HK-2 (cell line): ENCODE results near the gene IER3.
A peak's percentile ranks its signal among the peaks of the same experiment; 100 is the strongest.
"Not testable (repeated sequence)": the region's sequence is repeated elsewhere in the genome, so short reads cannot be mapped to it uniquely, and the experiment has no call there.

Experiments used
- DNase-seq: peaks from one replicate; pipeline ENCODE4 v3.0.0-alpha.2; 2018; ENCODE audit not compliant: unreplicated experiment

The IER3 gene

GRCh38 chr6:30723843-30724741, 20.3 kb downstream of the IER3 start:
- not testable (repeated sequence) for DNase-seq

DNA sequence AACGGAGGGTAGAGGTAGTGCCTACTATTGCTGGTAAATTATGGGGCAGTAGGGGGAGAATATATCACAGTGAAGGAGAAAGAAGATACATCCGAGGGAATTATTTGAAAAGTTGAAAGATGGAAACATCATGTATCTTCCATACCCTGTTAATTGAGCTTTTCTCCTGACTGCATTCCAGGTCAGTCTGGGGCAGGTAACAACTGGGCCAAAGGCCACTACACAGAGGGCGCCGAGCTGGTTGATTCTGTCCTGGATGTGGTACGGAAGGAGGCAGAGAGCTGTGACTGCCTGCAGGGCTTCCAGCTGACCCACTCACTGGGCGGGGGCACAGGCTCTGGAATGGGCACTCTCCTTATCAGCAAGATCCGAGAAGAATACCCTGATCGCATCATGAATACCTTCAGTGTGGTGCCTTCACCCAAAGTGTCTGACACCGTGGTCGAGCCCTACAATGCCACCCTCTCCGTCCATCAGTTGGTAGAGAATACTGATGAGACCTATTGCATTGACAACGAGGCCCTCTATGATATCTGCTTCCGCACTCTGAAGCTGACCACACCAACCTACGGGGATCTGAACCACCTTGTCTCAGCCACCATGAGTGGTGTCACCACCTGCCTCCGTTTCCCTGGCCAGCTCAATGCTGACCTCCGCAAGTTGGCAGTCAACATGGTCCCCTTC, 21.0 kb downstream of the IER3 start:
- DNase-seq: not testable (repeated sequence)

DNA sequence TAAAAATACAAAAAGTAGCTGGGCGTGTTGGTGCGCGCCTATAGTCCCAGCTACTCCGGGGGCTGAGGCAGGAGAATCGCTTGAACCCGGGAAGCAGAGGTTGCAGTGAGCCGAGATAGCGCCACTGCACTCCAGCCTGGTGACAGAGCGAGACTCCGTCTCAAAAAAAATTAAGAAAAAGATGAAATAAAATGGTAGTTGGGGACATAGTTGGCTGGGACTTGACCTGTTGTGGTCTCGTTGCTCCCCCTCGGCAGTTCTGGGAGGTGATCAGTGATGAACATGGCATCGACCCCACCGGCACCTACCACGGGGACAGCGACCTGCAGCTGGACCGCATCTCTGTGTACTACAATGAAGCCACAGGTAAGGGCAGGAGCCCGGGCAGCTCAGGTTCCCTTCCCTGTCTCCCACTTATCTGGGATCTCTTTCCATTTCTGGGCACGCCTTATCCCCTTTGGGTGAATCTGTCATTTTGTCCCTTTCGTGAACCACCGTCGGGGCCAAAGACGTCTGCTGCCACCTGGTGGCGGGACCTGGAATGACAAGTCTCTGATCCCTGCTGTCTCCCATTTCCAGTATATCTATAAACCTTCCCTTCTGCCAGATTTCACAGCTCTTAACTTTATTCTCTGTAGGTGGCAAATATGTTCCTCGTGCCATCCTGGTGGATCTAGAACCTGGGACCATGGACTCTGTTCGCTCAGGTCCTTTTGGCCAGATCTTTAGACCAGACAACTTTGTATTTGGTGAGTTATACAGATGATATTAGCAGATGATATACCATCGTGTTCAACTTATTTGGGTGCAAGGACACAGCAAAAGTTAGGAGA, 21.9 kb downstream of the IER3 start:
- peak; percentile 84 for DNase-seq

DNA sequence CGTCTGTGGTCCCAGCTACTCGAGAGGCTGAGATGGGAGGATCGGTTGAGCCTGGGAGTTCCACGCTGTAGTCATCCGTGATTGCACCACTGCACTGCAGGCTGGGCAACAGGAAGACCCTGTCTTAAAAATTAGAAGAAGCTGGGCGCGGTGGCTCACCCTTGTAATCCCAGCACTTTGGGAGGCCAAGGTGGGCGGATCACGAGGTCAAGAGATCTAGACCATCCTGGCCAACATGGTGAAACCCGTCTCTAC, 22.4 kb downstream of the IER3 start:
- not testable (repeated sequence) for DNase-seq

GRCh38 chr6:30721198-30722024, 22.9 kb downstream of the IER3 start:
- DNase-seq: peak; percentile 90

- DNase-seq: peak; percentile 61
Observed at GRCh38 chr6:30720738-30721197, 23.6 kb downstream of the IER3 start.

- DNase-seq: peak; percentile 97
Observed at GRCh38 chr6:30719791-30720737, 24.3 kb downstream of the IER3 start, which contains the start of gene TUBB. TUBB (plus strand) TSS chr6:30720352; CDS start chr6:30720507, 155 bp downstream.

- no peak for DNase-seq
Observed at GRCh38 chr6:30719356-30719755, 25.0 kb downstream of the IER3 start.

DNA sequence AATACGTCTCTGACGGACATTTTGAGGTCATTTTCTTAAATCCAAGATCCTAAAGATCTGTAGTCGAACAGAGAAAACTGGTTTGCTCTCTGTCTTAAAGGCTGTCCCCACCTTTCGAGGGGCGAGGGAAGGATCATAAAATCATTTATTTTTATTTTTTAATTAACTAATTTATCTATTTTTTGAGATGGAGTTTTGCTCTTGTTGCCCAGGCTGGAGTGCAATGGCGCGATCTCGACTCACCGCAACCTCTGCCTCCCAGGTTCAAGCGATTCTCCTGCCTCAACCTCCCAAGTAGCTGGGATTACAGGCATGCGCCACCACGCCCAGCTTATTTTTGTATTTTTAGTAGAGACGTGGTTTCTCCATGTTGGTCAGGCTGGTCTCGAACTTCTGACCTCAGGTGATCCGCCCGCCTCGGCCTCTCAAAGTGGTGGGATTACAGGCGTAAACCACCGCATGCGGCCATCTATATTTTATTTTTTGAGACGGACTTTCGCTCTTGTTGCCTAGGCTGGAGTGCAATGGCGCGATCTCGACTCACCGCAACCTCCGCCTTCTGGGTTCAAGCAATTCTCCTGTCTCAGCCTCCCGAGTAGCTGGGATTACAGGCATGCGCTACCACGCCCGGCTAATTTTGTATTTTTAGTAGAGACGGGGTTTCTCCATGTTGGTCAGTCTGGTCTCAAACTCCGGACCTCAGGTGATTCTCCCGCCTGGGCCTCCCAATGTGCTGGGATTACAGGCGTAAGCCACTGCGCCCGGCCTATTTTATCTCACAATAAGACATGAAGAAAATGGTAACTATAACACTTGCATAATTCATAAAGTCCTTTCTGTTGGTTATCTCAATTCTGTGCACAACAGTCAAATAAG, 26.3 kb downstream of the IER3 start:
- not testable (repeated sequence) for DNase-seq

- DNase-seq: peak; percentile 100
Observed at GRCh38 chr6:30717129-30717844, 27.1 kb downstream of the IER3 start, which contains the start of gene MDC1. MDC1 (minus strand) TSS chr6:30717281; CDS start chr6:30715175, 2,106 bp downstream.

DNA sequence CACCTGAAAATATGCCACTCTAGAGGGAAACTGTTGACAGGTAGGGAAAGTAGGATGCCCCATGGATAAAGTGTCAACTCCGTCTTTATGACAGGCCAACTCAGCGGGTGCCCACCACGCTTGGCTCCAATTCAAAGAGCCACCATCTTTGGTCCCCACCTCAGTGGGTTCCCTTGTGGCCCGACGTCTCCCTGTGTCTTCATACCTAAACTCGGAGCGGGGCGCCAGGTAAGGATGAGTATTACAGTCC, 27.5 kb downstream of the IER3 start:
- no peak for DNase-seq

DNA sequence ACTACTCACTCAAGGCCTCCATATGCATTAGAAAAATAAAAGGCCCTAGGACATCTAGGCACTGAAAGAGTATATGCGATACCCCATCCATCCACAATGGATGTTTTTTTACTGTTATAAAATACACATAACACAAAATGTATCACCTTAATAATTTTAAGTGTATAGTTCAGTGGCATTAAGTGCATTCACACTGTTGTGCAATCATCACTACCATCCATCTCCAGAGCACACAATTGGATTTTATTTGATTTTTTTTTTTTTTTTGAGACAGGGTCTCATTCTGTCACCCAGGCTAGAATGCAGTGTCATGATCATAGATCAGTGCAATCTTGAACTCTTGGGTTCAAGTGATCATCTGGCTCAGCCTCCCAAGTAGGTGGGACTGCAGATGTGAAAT, 30.1 kb downstream of the IER3 start:
- no peak for DNase-seq

GRCh38 chr6:30712441-30712945, 31.9 kb downstream of the IER3 start:
- DNase-seq: no peak

DNA sequence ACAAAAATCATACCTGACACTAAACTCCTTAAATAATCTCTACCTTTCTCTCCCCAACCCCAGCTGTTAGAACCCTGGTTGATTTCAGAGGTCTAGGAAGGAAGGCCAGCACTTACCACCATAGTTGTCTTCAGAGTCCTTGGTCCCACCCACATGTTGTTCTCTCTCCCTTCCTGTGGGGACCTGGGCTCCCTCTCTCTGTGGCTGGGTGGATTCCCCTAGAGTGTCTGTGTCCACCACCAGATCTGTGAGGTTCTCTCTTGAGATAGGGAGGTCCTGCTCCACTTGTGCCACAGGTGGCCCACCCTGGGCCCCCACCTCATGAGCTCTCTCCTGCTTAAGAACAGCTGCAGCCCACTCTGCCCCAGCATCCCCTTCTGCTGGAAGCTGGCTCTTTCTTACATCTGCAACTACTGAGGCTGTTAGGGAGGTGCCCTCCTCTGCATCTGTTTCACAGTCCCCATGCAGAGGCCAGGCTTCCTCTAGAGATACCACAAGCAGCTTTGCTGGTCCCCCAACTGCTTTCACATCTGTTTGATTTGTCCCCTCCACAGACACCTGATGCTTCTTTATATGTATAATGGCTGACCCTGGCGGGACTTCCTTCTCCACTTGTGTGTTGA, 32.5 kb downstream of the IER3 start:
- DNase-seq: no peak

GRCh38 chr6:30709101-30709868, 35.1 kb downstream of the IER3 start:
- DNase-seq: no peak

DNA sequence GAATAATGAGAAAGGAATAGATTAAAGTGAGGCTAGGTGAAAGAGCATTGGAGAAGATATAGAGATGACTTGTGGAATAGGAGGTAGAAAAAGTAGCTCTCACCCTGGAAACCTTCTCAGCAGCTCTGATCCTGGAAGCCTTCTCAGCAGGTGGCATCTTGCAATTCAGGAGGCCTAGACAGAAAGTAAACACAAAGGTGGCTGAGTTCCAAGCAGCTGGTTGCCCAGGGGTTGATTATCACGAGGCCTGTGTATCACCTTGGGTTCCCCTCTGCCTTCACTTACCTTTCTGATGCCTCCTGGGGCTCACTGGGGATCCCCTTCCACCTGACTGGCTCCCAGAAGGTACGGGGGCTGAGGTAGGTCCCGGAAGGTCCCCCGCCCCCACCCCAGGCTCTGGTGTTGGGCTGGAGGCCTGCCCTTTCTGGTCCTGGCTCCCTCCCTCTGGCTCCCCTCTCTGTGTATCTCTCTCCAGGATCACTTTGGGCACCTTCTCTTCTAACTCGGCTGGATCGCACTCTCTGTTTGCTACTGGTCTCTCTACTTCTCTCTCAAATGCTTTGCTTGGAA, 37.0 kb downstream of the IER3 start:
- no peak for DNase-seq

DNA sequence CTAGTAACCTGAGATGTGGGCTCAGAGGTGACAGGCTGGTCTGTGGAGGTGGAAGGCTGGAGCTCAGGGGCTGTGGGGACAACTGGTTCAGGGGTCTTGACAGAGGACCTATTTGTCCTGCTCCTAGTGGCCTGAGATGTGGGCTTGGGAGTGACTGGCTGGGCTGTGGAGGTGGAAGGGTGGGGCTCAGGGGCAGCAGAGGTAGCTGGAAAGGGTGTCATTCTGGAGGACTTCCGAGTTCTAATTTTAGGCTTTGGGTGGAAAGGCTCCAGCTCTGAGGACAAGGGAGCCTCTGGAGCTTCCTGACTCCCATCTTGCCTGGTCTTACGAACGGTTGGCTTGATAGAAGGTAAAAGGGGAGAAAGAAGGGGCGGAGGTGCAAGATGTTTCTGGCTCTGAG, 38.7 kb downstream of the IER3 start:
- DNase-seq: no peak
